GM12878 (cell line): ENCODE measurements around the gene PBRM1. TPM values are rescaled to one million over a fixed set of nuclear protein-coding genes. Genes with fewer than 3 reads are reported as not detected.
A peak's percentile ranks its signal among the peaks of the same experiment; 100 is the strongest.

ENCODE experiments used
- CBFB ChIP-seq: IDR thresholded peaks from 2 replicates; pipeline ENCODE4 v1.6.1; 2016; ENCODE audit warnings: antibody characterized with exemption, low read depth
- EED ChIP-seq: sonication (generic); IDR thresholded peaks from 2 replicates; pipeline ENCODE4 v1.6.1; 2016; ENCODE audit warnings: antibody characterized with exemption, low read depth
- ESRRA ChIP-seq: IDR thresholded peaks from 2 replicates; pipeline ENCODE4 v1.6.1; 2012; ENCODE audit warnings: mild to moderate bottlenecking, low read length, improper control_type of control experiment
- IKZF1 ChIP-seq: fragments of 450-650 bp; conservative IDR thresholded peaks from 2 replicates; pipeline ENCODE4 v1.6.1; 2017; ENCODE audit warnings: antibody characterized with exemption, mild to moderate bottlenecking
- JUNB ChIP-seq: IDR thresholded peaks from 2 replicates; pipeline ENCODE4 v1.6.1; 2016; ENCODE audit warnings: antibody characterized with exemption, mild to moderate bottlenecking
- KLF5 ChIP-seq: fragments of 450-650 bp; IDR thresholded peaks from 2 replicates; pipeline ENCODE4 v1.6.1; 2014; ENCODE audit warnings: mild to moderate bottlenecking; ENCODE audit not compliant: partially characterized antibody
- MEF2A ChIP-seq: IDR thresholded peaks from 2 replicates; pipeline ENCODE4 v1.6.1; 2011; ENCODE audit warnings: low read depth, mild to moderate bottlenecking, low read length, moderate library complexity; ENCODE audit not compliant: insufficient read depth
- MYC ChIP-seq: IDR thresholded peaks from 2 replicates; pipeline ENCODE4 v1.6.1; 2011; ENCODE audit warnings: mild to moderate bottlenecking, low read length, moderate library complexity, inconsistent platforms; ENCODE audit not compliant: insufficient read depth, insufficient replicate concordance, insufficient read length, severe bottlenecking
- PAX8 ChIP-seq: fragments of 450-650 bp; IDR thresholded peaks from 2 replicates; pipeline ENCODE4 v1.6.1; 2017; ENCODE audit warnings: mild to moderate bottlenecking, moderate library complexity
- SRF ChIP-seq, 2 experiments: IDR thresholded peaks; 2 replicates each; pipeline ENCODE4 v1.6.1; 2011; ENCODE audit warnings: low read depth in 2 of 2, low read length in 2 of 2, mild to moderate bottlenecking in 1 of 2, moderate library complexity in 1 of 2
- STAT3 ChIP-seq: IDR thresholded peaks from 2 replicates; pipeline ENCODE4 v1.6.1; 2011; ENCODE audit warnings: low read depth, low read length, improper control_type of control experiment
- ZNF207 ChIP-seq: fragments of 450-650 bp; IDR thresholded peaks from 2 replicates; pipeline ENCODE4 v1.6.1; 2014; ENCODE audit warnings: antibody characterized with exemption, mild to moderate bottlenecking, borderline replicate concordance
- ZZZ3 ChIP-seq: IDR thresholded peaks from 2 replicates; pipeline ENCODE4 v1.6.1; 2011; ENCODE audit warnings: low read depth; ENCODE audit not compliant: control insufficient read depth, insufficient read length
- polyA plus RNA-seq, 11 experiments: library from polyadenylated mRNA; depleted of rRNA in 4 of 11; unstranded in 6 of 11; stranded (reverse) in 5 of 11; fragments of >200 nt; fragmentation: Nextera tagmentation in 4 of 11; fragmentation: Illumina TruSeq in 1 of 11; extraction: Ambion mirVana in 4 of 11; extraction: Trizol in 1 of 11; gene quantifications; 1 replicate in 1 of 11; 2 replicates in 10 of 11; pipeline versions ENCODE4 v1.2.1 to v1.2.3, GENCODE V29; 2011 to 2016; ENCODE audit warnings: inconsistent platforms in 2 of 11, missing spikeins in 2 of 11, low read depth in 1 of 11
- total RNA-seq, 4 experiments: library from RNA; depleted of rRNA in 3 of 4; stranded (reverse); fragments of >200 nt in 3 of 4; fragmentation: Illumina TruSeq in 1 of 4; extraction: Trizol in 1 of 4; gene quantifications; 2 replicates each; pipeline versions ENCODE4 v1.2.1 to v1.2.3, GENCODE V29; 2013 to 2021
- TF ChIP-seq, protein P1 (sequence below): fragments of 150-350 bp; IDR thresholded peaks from 2 replicates; pipeline ENCODE4 v1.6.1; 2016; ENCODE audit warnings: low read depth, low read length
- TF ChIP-seq, protein P2 (sequence below): IDR thresholded peaks from 2 replicates; pipeline ENCODE4 v1.6.1; 2012; ENCODE audit warnings: low read length, inconsistent platforms
- TF ChIP-seq, protein P3 (sequence below): fragments of 450-650 bp; formaldehyde crosslinking; IDR thresholded peaks from 2 replicates; pipeline ENCODE4 v1.4.0; 2020; ENCODE audit warnings: mild to moderate bottlenecking, moderate library complexity
- TF ChIP-seq, protein P4 (sequence below): fragments of 450-650 bp; IDR thresholded peaks from 2 replicates; pipeline ENCODE4 v1.6.1; 2017; ENCODE audit warnings: mild to moderate bottlenecking

Gene PBRM1
- total and polyA plus RNA-seq, 10 of the 15 experiments (the other 5 are each of a cell fraction or from before 2014, with no cell fraction given), result 8.9 to 88.9 (median 39.3) TPM

DNA sequence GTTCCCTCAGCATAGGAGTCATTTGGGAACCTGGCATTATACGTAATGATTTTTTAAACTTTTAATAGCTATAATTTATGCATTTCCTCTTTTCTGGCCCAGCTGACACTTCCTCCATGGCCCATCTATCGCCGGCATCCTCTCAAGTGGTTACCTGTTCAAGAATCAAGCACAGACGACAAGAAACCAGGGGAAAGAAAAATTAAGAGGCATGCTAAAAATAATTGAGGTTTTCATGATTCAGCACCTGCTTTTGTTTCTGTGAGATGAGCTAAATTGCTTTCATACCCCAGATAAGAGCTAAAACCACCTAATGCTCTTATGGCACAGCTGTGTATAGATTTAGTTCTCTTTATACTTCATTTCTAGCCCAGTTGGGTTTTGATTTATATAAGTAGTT, 21.9 kb upstream of the PBRM1 start (continued):
- TF ChIP-seq MYC (no peak), EED (peak; percentile 33; the same call in 1 of the 2 replicates), IKZF1 (no peak), STAT3 (no peak), ESRRA (no peak), KLF5 (no peak), PAX8 (no peak), MEF2A (peak; percentile 84; the same call in 1 of the 2 replicates), ZNF207 (no peak), CBFB (no peak), JUNB (peak; percentile 40; the same call in 1 of the 2 replicates), ZZZ3 (no peak), SRF (IDR thresholded peaks at IDR 0.05; ENCODE audit: low read depth in 2 of 2, low read length in 2 of 2) (no peak)
- TF ChIP-seq, protein P1, sequence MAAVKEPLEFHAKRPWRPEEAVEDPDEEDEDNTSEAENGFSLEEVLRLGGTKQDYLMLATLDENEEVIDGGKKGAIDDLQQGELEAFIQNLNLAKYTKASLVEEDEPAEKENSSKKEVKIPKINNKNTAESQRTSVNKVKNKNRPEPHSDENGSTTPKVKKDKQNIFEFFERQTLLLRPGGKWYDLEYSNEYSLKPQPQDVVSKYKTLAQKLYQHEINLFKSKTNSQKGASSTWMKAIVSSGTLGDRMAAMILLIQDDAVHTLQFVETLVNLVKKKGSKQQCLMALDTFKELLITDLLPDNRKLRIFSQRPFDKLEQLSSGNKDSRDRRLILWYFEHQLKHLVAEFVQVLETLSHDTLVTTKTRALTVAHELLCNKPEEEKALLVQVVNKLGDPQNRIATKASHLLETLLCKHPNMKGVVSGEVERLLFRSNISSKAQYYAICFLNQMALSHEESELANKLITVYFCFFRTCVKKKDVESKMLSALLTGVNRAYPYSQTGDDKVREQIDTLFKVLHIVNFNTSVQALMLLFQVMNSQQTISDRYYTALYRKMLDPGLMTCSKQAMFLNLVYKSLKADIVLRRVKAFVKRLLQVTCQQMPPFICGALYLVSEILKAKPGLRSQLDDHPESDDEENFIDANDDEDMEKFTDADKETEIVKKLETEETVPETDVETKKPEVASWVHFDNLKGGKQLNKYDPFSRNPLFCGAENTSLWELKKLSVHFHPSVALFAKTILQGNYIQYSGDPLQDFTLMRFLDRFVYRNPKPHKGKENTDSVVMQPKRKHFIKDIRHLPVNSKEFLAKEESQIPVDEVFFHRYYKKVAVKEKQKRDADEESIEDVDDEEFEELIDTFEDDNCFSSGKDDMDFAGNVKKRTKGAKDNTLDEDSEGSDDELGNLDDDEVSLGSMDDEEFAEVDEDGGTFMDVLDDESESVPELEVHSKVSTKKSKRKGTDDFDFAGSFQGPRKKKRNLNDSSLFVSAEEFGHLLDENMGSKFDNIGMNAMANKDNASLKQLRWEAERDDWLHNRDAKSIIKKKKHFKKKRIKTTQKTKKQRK, result no peak
- TF ChIP-seq, protein P2, sequence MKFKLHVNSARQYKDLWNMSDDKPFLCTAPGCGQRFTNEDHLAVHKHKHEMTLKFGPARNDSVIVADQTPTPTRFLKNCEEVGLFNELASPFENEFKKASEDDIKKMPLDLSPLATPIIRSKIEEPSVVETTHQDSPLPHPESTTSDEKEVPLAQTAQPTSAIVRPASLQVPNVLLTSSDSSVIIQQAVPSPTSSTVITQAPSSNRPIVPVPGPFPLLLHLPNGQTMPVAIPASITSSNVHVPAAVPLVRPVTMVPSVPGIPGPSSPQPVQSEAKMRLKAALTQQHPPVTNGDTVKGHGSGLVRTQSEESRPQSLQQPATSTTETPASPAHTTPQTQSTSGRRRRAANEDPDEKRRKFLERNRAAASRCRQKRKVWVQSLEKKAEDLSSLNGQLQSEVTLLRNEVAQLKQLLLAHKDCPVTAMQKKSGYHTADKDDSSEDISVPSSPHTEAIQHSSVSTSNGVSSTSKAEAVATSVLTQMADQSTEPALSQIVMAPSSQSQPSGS, result peak; percentile 58; the same call in 1 of the 2 replicates
- TF ChIP-seq, protein P3, sequence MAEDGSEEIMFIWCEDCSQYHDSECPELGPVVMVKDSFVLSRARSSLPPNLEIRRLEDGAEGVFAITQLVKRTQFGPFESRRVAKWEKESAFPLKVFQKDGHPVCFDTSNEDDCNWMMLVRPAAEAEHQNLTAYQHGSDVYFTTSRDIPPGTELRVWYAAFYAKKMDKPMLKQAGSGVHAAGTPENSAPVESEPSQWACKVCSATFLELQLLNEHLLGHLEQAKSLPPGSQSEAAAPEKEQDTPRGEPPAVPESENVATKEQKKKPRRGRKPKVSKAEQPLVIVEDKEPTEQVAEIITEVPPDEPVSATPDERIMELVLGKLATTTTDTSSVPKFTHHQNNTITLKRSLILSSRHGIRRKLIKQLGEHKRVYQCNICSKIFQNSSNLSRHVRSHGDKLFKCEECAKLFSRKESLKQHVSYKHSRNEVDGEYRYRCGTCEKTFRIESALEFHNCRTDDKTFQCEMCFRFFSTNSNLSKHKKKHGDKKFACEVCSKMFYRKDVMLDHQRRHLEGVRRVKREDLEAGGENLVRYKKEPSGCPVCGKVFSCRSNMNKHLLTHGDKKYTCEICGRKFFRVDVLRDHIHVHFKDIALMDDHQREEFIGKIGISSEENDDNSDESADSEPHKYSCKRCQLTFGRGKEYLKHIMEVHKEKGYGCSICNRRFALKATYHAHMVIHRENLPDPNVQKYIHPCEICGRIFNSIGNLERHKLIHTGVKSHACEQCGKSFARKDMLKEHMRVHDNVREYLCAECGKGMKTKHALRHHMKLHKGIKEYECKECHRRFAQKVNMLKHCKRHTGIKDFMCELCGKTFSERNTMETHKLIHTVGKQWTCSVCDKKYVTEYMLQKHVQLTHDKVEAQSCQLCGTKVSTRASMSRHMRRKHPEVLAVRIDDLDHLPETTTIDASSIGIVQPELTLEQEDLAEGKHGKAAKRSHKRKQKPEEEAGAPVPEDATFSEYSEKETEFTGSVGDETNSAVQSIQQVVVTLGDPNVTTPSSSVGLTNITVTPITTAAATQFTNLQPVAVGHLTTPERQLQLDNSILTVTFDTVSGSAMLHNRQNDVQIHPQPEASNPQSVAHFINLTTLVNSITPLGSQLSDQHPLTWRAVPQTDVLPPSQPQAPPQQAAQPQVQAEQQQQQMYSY, result no peak
- TF ChIP-seq, protein P4, sequence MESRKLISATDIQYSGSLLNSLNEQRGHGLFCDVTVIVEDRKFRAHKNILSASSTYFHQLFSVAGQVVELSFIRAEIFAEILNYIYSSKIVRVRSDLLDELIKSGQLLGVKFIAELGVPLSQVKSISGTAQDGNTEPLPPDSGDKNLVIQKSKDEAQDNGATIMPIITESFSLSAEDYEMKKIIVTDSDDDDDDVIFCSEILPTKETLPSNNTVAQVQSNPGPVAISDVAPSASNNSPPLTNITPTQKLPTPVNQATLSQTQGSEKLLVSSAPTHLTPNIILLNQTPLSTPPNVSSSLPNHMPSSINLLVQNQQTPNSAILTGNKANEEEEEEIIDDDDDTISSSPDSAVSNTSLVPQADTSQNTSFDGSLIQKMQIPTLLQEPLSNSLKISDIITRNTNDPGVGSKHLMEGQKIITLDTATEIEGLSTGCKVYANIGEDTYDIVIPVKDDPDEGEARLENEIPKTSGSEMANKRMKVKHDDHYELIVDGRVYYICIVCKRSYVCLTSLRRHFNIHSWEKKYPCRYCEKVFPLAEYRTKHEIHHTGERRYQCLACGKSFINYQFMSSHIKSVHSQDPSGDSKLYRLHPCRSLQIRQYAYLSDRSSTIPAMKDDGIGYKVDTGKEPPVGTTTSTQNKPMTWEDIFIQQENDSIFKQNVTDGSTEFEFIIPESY, result no peak
